HepG2 (cell line): ENCODE data around the gene FOLR2. TPM values are rescaled to one million over a fixed set of nuclear protein-coding genes. Genes with fewer than 3 reads are reported as not detected.

ENCODE experiments used
- ATAC-seq: fragments of 200-7000 bp; cut with Tn5 transposase; 3 replicates; pipeline ENCODE4 v1.9.1; 2020; ENCODE audit warnings: mild to moderate bottlenecking, moderate library complexity
- BruUV-seq: library from RNA; stranded (reverse); fragments of 400-500 nt; replicated peaks from 2 replicates; lab custom pipeline; 2021; lab: Mats Ljungman, UMichigan
- CTCF ChIA-PET: fragments of 300-600 bp; formaldehyde crosslinking; extraction: SDS; loops from one replicate; lab custom pipeline; 2021; ENCODE audit warnings: low total read pairs, inconsistent platforms, low intra/inter-chr PET ratio; lab: Yijun Ruan, JAX
- POLR2A ChIA-PET: fragments of 350-600 bp; sonication (Branson Sonifier 250); formaldehyde crosslinking; loops from one replicate; lab custom pipeline; 2020; ENCODE audit warnings: antibody characterized with exemption, inconsistent platforms; lab: Yijun Ruan, JAX
- DNase-seq: peaks from one replicate; pipeline ENCODE4 v3.0.0-alpha.2; 2015; ENCODE audit warnings: low spot score
- FAIRE-seq: peaks from 3 replicates; lab custom pipeline; 2011; peaks lifted over from hg19 to GRCh38; lab: Jason Lieb, UNC
- H2AFZ ChIP-seq: one replicate; pipeline ENCODE4 v1.6.1; 2011; ENCODE audit warnings: low read length, inconsistent platforms
- H3K27ac ChIP-seq: fragments of 300-600 bp; 3 replicates; pipeline ENCODE4 v1.8.0; 2011; ENCODE audit warnings: mixed run types, mild to moderate bottlenecking, mixed read lengths, low read length, inconsistent platforms; ENCODE audit not compliant: insufficient read depth; ENCODE audit errors: extremely low read length
- H3K27me3 ChIP-seq, 2 experiments: fragments of 200-600 bp in 1 of 2; 2 replicates in 1 of 2; 3 replicates in 1 of 2; pipeline versions ENCODE4 v1.6.0 to v1.8.0; 2011; ENCODE audit warnings: low read length in 2 of 2, mild to moderate bottlenecking in 2 of 2, moderate library complexity in 2 of 2, inconsistent platforms in 1 of 2; ENCODE audit not compliant: insufficient read depth in 2 of 2, control insufficient read depth in 1 of 2
- H3K36me3 ChIP-seq, 2 experiments: fragments of 200-600 bp in 1 of 2; replicated peaks in 1 of 2; 2 replicates in 1 of 2; 3 replicates in 1 of 2; pipeline versions ENCODE4 v1.5.1 to v1.8.0; 2011; ENCODE audit warnings: low read length in 2 of 2, inconsistent platforms in 1 of 2; ENCODE audit not compliant: insufficient read depth in 2 of 2, control insufficient read depth in 1 of 2
- H3K4me1 ChIP-seq: 2 replicates; pipeline ENCODE4 v1.5.1; 2012; ENCODE audit warnings: low read length, inconsistent platforms; ENCODE audit not compliant: insufficient read depth
- H3K4me2 ChIP-seq: 2 replicates; pipeline ENCODE4 v1.6.0; 2011; ENCODE audit warnings: low read depth, low read length, inconsistent platforms
- H3K4me3 ChIP-seq, 3 experiments: fragments of 200-600 bp in 1 of 3; sonication (generic), shearing (Covaris generic) in 1 of 3; replicated peaks in 1 of 3; 2 replicates each; pipeline ENCODE4 v1.5.1; 2011 to 2016; ENCODE audit warnings: low read length in 3 of 3, inconsistent platforms in 2 of 3, low read depth in 2 of 3, mild to moderate bottlenecking in 2 of 3, control low read depth in 1 of 3, mixed read lengths in 1 of 3; ENCODE audit not compliant: insufficient read depth in 1 of 3
- H3K79me2 ChIP-seq: one replicate; pipeline ENCODE4 v1.6.1; 2011; ENCODE audit warnings: low read length, inconsistent platforms; ENCODE audit not compliant: insufficient read depth
- H3K9ac ChIP-seq: 2 replicates; pipeline ENCODE4 v1.6.0; 2011; ENCODE audit warnings: mild to moderate bottlenecking, low read depth, low read length, inconsistent platforms; ENCODE audit not compliant: insufficient read depth
- H3K9me3 ChIP-seq: 2 replicates; pipeline ENCODE4 v1.5.1; 2012; ENCODE audit warnings: mild to moderate bottlenecking, low read length
- H4K20me1 ChIP-seq: 2 replicates; pipeline ENCODE4 v1.6.0; 2011; ENCODE audit warnings: inconsistent platforms, mild to moderate bottlenecking, low read length, moderate library complexity; ENCODE audit not compliant: insufficient read depth
- ASH2L ChIP-seq: fragments of 300-600, 200-600 bp; sonication (generic); IDR thresholded peaks from 2 replicates; pipeline ENCODE4 v1.7.0; 2017; ENCODE audit warnings: low read depth, mild to moderate bottlenecking, moderate library complexity, mixed read lengths, low read length; ENCODE audit not compliant: insufficient read length
- CHD4 ChIP-seq: fragments of 200-600 bp; sonication (generic); IDR thresholded peaks from 2 replicates; pipeline ENCODE4 v1.7.0; 2017; ENCODE audit warnings: mild to moderate bottlenecking, low read length, borderline replicate concordance
- FOSL2 ChIP-seq: sonication (generic); formaldehyde crosslinking; IDR thresholded peaks from 2 replicates; pipeline ENCODE4 v1.4.0; 2020; ENCODE audit warnings: missing genetic modification reagents
- HMG20B ChIP-seq: conservative IDR thresholded peaks from 2 replicates; pipeline ENCODE4 v1.6.1; 2016; ENCODE audit warnings: missing genetic modification reagents, missing compliant biosample characterization
- IKZF4 ChIP-seq: sonication (generic); formaldehyde crosslinking; IDR thresholded peaks from 2 replicates; pipeline ENCODE4 v1.5.1; 2020; ENCODE audit warnings: borderline replicate concordance, mild to moderate bottlenecking, low read depth, missing genetic modification reagents; ENCODE audit errors: not compliant biosample characterization
- KLF11 ChIP-seq: IDR thresholded peaks from 2 replicates; pipeline ENCODE4 v1.6.1; 2016; ENCODE audit warnings: missing compliant biosample characterization
- KLF16 ChIP-seq, 2 experiments: sonication (generic) in 1 of 2; formaldehyde crosslinking in 1 of 2; IDR thresholded peaks; 2 replicates each; pipeline versions ENCODE4 v1.6.1 to v1.8.0; 2016 to 2023; ENCODE audit warnings: missing genetic modification reagents in 2 of 2, missing compliant biosample characterization in 1 of 2
- NR2F1 ChIP-seq, 2 experiments: fragments of 450-650 bp in 1 of 2; formaldehyde crosslinking in 1 of 2; IDR thresholded peaks; 2 replicates each; pipeline versions ENCODE4 v1.5.0 to v1.6.1; 2016 to 2020; ENCODE audit warnings: mild to moderate bottlenecking in 1 of 2, missing compliant biosample characterization in 1 of 2, missing genetic modification reagents in 1 of 2, moderate library complexity in 1 of 2
- TP53 ChIP-seq: sonication (generic); formaldehyde crosslinking; conservative IDR thresholded peaks from 2 replicates; pipeline ENCODE4 v1.4.0; 2020; ENCODE audit warnings: missing genetic modification reagents
- YEATS2 ChIP-seq: sonication (generic); formaldehyde crosslinking; IDR thresholded peaks from 2 replicates; pipeline ENCODE4 v1.4.0; 2020; ENCODE audit warnings: missing genetic modification reagents, borderline replicate concordance
- ZNF260 ChIP-seq: sonication (generic); formaldehyde crosslinking; IDR thresholded peaks from 2 replicates; pipeline ENCODE4 v1.4.0; 2020; ENCODE audit warnings: missing genetic modification reagents, low read depth, mild to moderate bottlenecking, borderline replicate concordance
- ZNF766 ChIP-seq: sonication (generic); formaldehyde crosslinking; IDR thresholded peaks from 2 replicates; pipeline ENCODE4 v1.5.0; 2020; ENCODE audit warnings: missing genetic modification reagents, borderline replicate concordance
- WGBS: methylation state at CpG from one replicate; pipeline ENCODE4 v1.1.6; 2017; ENCODE audit warnings: low lambda C conversion rate; 5-methylcytosine and 5-hydroxymethylcytosine counted together
- in situ Hi-C: cut with HindIII; loops from 2 replicates; pipeline ENCODE4 v1.10.0; 2017; ENCODE audit warnings: low pct_unique_long_range_greater_than_20kb; ENCODE audit not compliant: extremely low pct_ligation_motif_present
- intact Hi-C: fragments of 100-400 bp; cut with micrococcal nuclease; formaldehyde crosslinking; loops from one replicate; pipeline ENCODE4 v1.10.0; 2022; ENCODE audit not compliant: unreplicated experiment
- polyA plus RNA-seq, 8 experiments: library from polyadenylated mRNA; depleted of rRNA in 3 of 8; stranded (reverse) in 7 of 8; unstranded in 1 of 8; fragments of >200 nt; fragmentation: Illumina TruSeq in 4 of 8; extraction: Trizol in 4 of 8; gene quantifications; 2 replicates each; pipeline versions ENCODE4 v1.2.1 to v1.2.3, GENCODE V29; 2011 to 2016; ENCODE audit warnings: low read depth in 4 of 8, missing spikeins in 1 of 8, mixed read lengths in 1 of 8; ENCODE audit not compliant: insufficient read depth in 1 of 8
- total RNA-seq, 5 experiments: library from RNA; depleted of rRNA; stranded (reverse); fragments of >200 nt; fragmentation: Illumina TruSeq; extraction: Trizol; gene quantifications; 2 replicates each; pipeline ENCODE4 v1.2.3, GENCODE V29; 2016; ENCODE audit warnings: low read depth in 1 of 5
- TF ChIP-seq, protein P1 (sequence below): fragments of 450-650 bp; IDR thresholded peaks from 2 replicates; pipeline ENCODE4 v1.6.1; 2017
- TF ChIP-seq, protein P2 (sequence below): sonication (generic); formaldehyde crosslinking; IDR thresholded peaks from 2 replicates; pipeline ENCODE4 v1.5.1; 2020; ENCODE audit warnings: missing genetic modification reagents, mild to moderate bottlenecking, borderline replicate concordance

FOLR2 gene
- total and polyA plus RNA-seq, 2 of the 13 experiments (the other 11 are each of a cell fraction or from before 2014, with no cell fraction given) = 0.09 TPM; not detected in 1

GRCh38 chr11:72263361-72263760 is 46.8 kb downstream of the FOLR2 start:
- Histone ChIP-seq H4K20me1 (no peaks in the 10 kb centered on the region), H3K79me2 (no peaks in the 10 kb centered on the region), H3K4me2 (no peak overlapping the region), H3K27ac (no peak overlapping the region), H3K4me1 (peaks cover 15% of the 10 kb centered on the region; the same call in 1 of the 2 replicates), H3K36me3 (no peaks in the 10 kb centered on the region), H3K27me3 (no peaks in the 10 kb centered on the region), H2AFZ (no peak overlapping the region), H3K4me3 (no peak overlapping the region), H3K9ac (no peak overlapping the region), H3K9me3 (no peaks in the 10 kb centered on the region)
- TF ChIP-seq FOSL2 (CRISPR knock-in tag) = 0 out of 2 replicates have a peak, but pooled peaks have one; percentile 13
- TF ChIP-seq KLF11 (CRISPR knock-in tag) = no peak
- no TSS peak for BruUV-seq
- 25% methylated on average over 4 of the region's 4 CpGs for WGBS
- FAIRE-seq = no peak
- ChIA-PET CTCF (no interaction called here), POLR2A (no interaction called here)
- intact Hi-C loops (no loop called here), in situ Hi-C loops (no loop called here)
- DNase-seq = no peak
- no peak for ATAC-seq

DNA sequence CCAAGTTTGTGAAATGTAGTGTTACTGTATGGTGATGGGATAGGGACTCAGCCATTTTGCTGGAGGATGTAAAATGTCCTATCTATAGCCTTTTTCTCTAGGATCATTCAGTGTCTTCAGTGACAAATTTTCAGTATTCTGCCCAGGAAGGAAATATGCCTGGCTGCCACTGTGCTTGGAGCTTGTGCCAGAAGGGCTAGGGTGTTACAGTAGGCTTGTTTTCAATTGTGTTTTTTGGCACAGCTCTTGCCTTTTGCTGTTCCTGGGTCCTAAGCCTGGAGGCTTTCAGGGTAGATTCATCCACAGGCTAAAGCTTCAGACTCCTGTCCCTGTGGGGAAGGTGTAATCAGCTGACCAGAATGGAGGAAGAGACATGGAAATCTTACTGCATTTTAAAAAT is 49.4 kb downstream of the FOLR2 start:
- DNase-seq (no peak), ATAC-seq (no peak), FAIRE-seq (no peak)
- H3K4me3 ChIP-seq = no peak overlapping the region
- in situ Hi-C loops = no loop called here
- intact Hi-C loops = no loop called here
- no peak overlapping the region for H3K27ac ChIP-seq
- H3K36me3 ChIP-seq = no peaks in the 10 kb centered on the region
- no peaks in the 10 kb centered on the region for H3K79me2 ChIP-seq
- H3K4me1 ChIP-seq = peaks cover 14% of the 10 kb centered on the region; the same call in 1 of the 2 replicates
- H3K9me3 ChIP-seq = no peaks in the 10 kb centered on the region
- ChIA-PET CTCF (no interaction called here), POLR2A (no interaction called here)
- no TSS peak for BruUV-seq
- no peaks in the 10 kb centered on the region for H3K27me3 ChIP-seq
- H4K20me1 ChIP-seq = no peaks in the 10 kb centered on the region
- no peak overlapping the region for H3K9ac ChIP-seq
- peak overlapping the region; percentile 12 for H2AFZ ChIP-seq
- no peak overlapping the region for H3K4me2 ChIP-seq
- TF ChIP-seq CHD4 (no peak), TP53 (no peak), HMG20B (CRISPR knock-in tag) (no peak), IKZF4 (CRISPR knock-in tag) (no peak), KLF16 (CRISPR knock-in tag; IDR thresholded peaks at IDR 0.05) (no peak), ZNF260 (CRISPR knock-in tag) (no peak), ASH2L (no peak), ZNF766 (CRISPR knock-in tag) (no peak), YEATS2 (no peak), NR2F1 (CRISPR knock-in tag; IDR thresholded peaks at IDR 0.05) (no peak)
- TF ChIP-seq, protein P1, sequence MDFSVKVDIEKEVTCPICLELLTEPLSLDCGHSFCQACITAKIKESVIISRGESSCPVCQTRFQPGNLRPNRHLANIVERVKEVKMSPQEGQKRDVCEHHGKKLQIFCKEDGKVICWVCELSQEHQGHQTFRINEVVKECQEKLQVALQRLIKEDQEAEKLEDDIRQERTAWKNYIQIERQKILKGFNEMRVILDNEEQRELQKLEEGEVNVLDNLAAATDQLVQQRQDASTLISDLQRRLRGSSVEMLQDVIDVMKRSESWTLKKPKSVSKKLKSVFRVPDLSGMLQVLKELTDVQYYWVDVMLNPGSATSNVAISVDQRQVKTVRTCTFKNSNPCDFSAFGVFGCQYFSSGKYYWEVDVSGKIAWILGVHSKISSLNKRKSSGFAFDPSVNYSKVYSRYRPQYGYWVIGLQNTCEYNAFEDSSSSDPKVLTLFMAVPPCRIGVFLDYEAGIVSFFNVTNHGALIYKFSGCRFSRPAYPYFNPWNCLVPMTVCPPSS = no peak
- TF ChIP-seq, protein P2, sequence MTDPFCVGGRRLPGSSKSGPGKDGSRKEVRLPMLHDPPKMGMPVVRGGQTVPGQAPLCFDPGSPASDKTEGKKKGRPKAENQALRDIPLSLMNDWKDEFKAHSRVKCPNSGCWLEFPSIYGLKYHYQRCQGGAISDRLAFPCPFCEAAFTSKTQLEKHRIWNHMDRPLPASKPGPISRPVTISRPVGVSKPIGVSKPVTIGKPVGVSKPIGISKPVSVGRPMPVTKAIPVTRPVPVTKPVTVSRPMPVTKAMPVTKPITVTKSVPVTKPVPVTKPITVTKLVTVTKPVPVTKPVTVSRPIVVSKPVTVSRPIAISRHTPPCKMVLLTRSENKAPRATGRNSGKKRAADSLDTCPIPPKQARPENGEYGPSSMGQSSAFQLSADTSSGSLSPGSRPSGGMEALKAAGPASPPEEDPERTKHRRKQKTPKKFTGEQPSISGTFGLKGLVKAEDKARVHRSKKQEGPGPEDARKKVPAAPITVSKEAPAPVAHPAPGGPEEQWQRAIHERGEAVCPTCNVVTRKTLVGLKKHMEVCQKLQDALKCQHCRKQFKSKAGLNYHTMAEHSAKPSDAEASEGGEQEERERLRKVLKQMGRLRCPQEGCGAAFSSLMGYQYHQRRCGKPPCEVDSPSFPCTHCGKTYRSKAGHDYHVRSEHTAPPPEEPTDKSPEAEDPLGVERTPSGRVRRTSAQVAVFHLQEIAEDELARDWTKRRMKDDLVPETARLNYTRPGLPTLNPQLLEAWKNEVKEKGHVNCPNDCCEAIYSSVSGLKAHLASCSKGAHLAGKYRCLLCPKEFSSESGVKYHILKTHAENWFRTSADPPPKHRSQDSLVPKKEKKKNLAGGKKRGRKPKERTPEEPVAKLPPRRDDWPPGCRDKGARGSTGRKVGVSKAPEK (CRISPR knock-in tag) = no peak
